GM21360 (cell line): Measurements from ENCODE around the gene OR52E2.
"Not testable (repeated sequence)": the region's sequence is repeated elsewhere in the genome, so short reads cannot be mapped to it uniquely, and the experiment has no call there.

Experiments
- ATAC-seq: cut with Tn5 transposase; IDR thresholded peaks from one replicate; pipeline ENCODE4 v1.9.1; 2021; ENCODE audit warnings: mild to moderate bottlenecking, moderate library complexity; ENCODE audit not compliant: unreplicated experiment

OR52E2 gene

DNA sequence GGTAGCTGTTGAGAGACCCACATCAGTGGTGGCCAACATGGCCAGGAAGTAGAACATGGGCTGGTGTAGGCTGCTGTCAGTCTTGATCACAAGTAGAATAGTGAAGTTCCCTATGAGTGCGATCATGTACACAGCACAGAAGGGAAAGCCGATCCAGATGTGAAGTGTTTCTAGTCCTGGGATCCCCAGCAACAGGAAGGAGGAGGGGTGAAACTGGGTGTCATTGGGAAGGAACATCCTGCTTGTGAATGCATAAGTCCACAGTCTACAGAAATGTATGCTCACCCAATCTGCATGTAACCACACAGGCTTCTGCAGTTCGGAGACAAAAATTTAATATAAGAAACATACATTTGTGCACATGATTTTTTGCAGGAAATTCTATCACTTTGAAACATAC lies at the start of gene OR52E2:
TSS of gene OR52E2 (minus strand) at position 237 of the 400 bp plus-strand sequence. CDS start at position 237, 0 bp downstream.
- no peak for ATAC-seq

DNA sequence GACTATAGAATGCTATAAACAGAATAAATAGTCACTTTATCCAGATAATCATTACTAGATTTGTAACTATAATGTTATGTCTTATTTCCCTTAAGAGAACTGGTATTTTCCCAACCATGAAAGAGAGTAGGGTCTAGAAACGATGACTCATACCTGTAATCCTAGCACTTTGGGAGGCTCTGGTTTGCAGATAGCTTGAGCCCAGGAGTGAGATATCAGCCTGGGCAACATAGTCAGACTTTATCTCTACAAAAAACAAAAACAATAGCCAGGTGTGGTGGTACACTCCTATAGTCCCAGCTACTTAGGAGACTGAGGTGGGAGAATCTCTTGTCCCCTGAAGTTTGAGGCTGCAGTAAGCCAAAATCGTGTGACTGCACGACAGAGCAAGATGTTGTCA lies 47.9 kb upstream of the OR52E2 start:
- ATAC-seq: no peak

- ATAC-seq: no peak
Measured at GRCh38 chr11:5103066-5103465, 43.6 kb upstream of the OR52E2 start.

DNA sequence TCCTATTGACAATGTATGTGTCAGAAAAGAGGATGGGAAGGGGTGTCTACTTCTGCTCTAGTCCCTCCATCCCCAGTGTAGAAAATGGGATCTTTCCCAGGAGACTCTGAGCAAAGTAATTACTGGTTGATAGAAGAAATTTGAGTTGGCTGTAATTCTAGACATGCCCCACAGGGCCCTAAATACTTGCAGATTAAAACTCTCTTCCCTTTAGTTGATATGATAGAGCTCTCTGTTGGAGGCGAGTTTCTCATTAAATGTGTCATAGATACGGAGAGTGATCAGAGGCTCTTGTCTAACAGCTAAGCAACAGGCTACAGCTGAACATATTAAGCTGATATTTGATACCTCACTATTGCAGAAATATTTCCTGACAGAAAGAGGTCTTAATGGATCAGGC lies 42.8 kb upstream of the OR52E2 start:
- no peak for ATAC-seq

GRCh38 chr11:5096011-5096410 lies 36.6 kb upstream of the OR52E2 start:
- ATAC-seq: no peak

GRCh38 chr11:5092821-5093585 lies 33.6 kb upstream of the OR52E2 start:
- ATAC-seq: no peak

DNA sequence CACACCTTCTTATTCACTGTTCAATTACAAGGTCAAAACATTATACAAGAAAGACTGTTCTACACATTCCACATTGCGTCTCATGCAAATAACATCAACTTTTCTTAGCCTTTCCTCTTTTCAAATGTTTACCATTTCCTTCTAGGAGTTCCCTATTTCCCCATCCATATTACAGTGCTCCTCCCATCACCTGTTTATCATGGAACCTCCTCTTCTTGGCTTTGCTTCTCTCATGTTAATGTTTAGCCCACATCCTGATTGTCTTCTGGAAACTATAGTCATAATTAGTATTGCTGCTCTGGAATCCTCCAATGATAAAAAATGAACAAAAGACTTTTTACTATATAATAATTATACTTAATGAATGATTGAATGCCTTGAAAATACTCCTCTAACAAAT lies 31.2 kb upstream of the OR52E2 start:
- no peak for ATAC-seq

GRCh38 chr11:5088556-5088955 lies 29.1 kb upstream of the OR52E2 start:
- no peak for ATAC-seq

GRCh38 chr11:5083602-5084001 lies 24.2 kb upstream of the OR52E2 start:
- ATAC-seq: no peak

GRCh38 chr11:5081405-5081804 lies 22.0 kb upstream of the OR52E2 start:
- no peak for ATAC-seq

DNA sequence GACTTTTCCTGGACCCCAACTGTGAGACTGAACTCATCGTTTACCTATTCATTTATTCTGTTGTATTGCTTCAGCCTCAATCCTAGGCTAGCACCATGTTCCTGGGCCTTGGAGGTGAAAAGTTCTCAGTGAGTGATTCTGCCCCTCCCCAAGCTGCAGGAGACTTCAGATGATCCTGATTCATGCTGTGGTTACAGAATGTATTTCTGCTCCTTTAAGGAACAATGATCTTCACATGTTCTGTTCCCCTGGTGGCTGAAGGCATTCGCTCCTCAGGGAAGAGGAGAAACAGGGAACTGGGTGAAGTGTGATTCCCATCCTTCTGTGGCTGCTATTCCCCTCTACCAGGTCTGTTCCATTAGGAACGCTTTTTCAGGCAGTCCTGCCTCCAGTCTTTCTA lies 12.4 kb upstream of the OR52E2 start:
- no peak for ATAC-seq

- no peak for ATAC-seq
Measured at GRCh38 chr11:5069272-5069671, 9.8 kb upstream of the OR52E2 start, which contains the start of gene OR52E1. Gene OR52E1 (plus strand): TSS chr11:5069572.

GRCh38 chr11:5065027-5065426 lies 5.6 kb upstream of the OR52E2 start:
- no peak for ATAC-seq

GRCh38 chr11:5058679-5059078 lies 748 bp downstream of the OR52E2 start:
- ATAC-seq: not testable (repeated sequence)

DNA sequence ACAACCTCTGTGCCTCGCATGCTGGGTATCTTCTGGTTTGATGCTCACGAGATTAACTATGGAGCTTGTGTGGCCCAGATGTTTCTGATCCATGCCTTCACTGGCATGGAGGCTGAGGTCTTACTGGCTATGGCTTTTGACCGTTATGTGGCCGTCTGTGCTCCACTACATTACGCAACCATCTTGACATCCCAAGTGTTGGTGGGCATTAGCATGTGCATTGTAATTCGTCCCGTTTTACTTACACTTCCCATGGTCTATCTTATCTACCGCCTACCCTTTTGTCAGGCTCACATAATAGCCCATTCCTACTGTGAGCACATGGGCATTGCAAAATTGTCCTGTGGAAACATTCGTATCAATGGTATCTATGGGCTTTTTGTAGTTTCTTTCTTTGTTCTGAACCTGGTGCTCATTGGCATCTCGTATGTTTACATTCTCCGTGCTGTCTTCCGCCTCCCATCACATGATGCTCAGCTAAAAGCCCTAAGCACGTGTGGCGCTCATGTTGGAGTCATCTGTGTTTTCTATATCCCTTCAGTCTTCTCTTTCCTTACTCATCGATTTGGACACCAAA lies 12.6 kb downstream of the OR52E2 start:
- no peak for ATAC-seq

DNA sequence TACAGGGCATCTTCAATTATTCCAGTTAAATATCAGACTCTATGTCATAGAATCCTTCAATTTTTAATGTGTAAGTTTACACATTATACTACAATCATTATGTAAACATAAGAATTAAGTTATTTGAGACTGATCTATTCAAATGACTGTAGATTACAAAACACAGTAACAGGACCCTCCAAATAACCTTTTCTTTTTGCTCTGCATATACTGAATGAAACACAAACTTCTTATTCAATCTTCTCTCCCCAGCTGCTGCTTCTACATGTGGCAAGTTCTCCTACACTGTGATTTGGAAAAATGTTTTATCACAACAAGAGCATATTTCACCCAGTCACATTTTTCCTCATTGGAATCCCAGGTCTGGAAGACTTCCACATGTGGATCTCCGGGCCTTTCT lies 13.2 kb downstream of the OR52E2 start, which contains the start of gene OR52J3:
TSS of gene OR52J3 (plus strand) at position 301 of the 400 bp plus-strand sequence. CDS start at position 301, 0 bp downstream.
- ATAC-seq: no peak

DNA sequence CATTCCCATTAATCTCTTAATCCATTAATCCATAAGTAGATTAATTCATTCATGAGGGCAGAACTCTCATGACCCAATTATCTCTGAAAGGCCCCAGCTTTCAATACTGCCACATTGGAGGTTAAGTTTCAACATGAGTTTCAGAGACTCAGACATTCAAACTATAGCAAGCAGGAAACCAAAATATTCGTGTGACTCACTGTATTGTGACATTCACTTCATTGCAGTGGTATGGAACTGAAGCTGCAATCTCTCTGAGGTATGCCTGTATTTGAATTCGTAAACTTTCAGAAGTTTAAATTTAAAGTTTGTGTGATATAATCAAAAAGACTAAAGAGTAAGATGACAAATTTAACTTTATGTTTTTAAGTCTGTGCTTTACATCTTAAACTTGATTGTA lies 16.0 kb downstream of the OR52E2 start:
- ATAC-seq: no peak

GRCh38 chr11:5042091-5042490 lies 17.3 kb downstream of the OR52E2 start:
- no peak for ATAC-seq

- ATAC-seq: no peak
Measured at GRCh38 chr11:5040876-5041275, 18.6 kb downstream of the OR52E2 start.

GRCh38 chr11:5038341-5038740 lies 21.1 kb downstream of the OR52E2 start:
- no peak for ATAC-seq

DNA sequence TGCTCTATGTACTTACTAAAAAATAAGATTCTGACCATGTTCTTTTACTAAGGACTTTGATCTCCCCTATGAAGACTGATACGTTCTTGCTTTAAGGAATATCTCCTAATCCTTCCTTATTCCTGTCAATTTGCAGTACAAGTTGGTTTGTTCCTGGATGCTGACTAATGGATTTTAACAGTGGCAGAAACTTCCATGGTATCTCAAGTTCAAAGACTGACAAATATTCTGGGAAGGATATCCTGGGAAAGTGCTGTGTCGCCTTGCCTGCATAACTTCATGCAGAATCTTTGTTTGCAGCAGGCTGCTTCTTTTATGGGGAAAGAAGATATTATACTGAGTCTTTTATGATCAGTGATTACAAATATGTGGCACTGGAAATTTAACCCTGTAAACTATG lies 21.5 kb downstream of the OR52E2 start:
- ATAC-seq: no peak

- ATAC-seq: no peak
Measured at GRCh38 chr11:5036669-5037068, 22.8 kb downstream of the OR52E2 start.
